Mesendoderm (in vitro differentiated cells): ENCODE measurements around the gene RNF13.
"Not testable (repeated sequence)": the region's sequence is repeated elsewhere in the genome, so short reads cannot be mapped to it uniquely, and the experiment has no call there.

Source experiments
- DNase-seq: peaks from one replicate; pipeline ENCODE4 v3.0.0; 2013
- H2AK5ac ChIP-seq: 2 replicates; pipeline ENCODE4 v1.6.1; 2013; ENCODE audit warnings: low read length, inconsistent platforms
- H2BK120ac ChIP-seq: 2 replicates; pipeline ENCODE4 v1.6.1; 2013; ENCODE audit warnings: low read depth, mild to moderate bottlenecking, low read length, moderate library complexity, mixed read lengths
- H2BK15ac ChIP-seq: replicated peaks from 2 replicates; pipeline ENCODE4 v1.6.1; 2013; ENCODE audit warnings: low read depth, mild to moderate bottlenecking, moderate library complexity
- H2BK5ac ChIP-seq: 2 replicates; pipeline ENCODE4 v1.6.1; 2013; ENCODE audit warnings: low read length, inconsistent platforms
- H3K18ac ChIP-seq: 2 replicates; pipeline ENCODE4 v1.6.1; 2013; ENCODE audit warnings: mild to moderate bottlenecking, low read length, mixed read lengths
- H3K23ac ChIP-seq: one replicate; pipeline ENCODE4 v1.6.1; 2013; ENCODE audit warnings: low read length
- H3K27ac ChIP-seq: 2 replicates; pipeline ENCODE4 v1.5.1; 2013; ENCODE audit warnings: low read depth, mild to moderate bottlenecking, inconsistent platforms, low read length, moderate library complexity
- H3K27me3 ChIP-seq: 2 replicates; pipeline ENCODE4 v1.6.1; 2013; ENCODE audit warnings: low read length, control low read depth, mild to moderate bottlenecking, inconsistent platforms; ENCODE audit not compliant: insufficient read depth, poor library complexity
- H3K36me3 ChIP-seq: 2 replicates; pipeline ENCODE4 v1.6.1; 2013; ENCODE audit warnings: low read length, inconsistent platforms; ENCODE audit not compliant: control insufficient read depth, insufficient read depth
- H3K4ac ChIP-seq: one replicate; pipeline ENCODE4 v1.6.1; 2013; ENCODE audit warnings: low read depth, mild to moderate bottlenecking, low read length, moderate library complexity
- H3K4me1 ChIP-seq: 2 replicates; pipeline ENCODE4 v1.6.1; 2013; ENCODE audit warnings: low read depth, low read length, inconsistent platforms; ENCODE audit not compliant: control insufficient read depth
- H3K4me2 ChIP-seq: 2 replicates; pipeline ENCODE4 v1.6.1; 2013; ENCODE audit warnings: low read length
- H3K4me3 ChIP-seq: 2 replicates; pipeline ENCODE4 v1.5.1; 2013; ENCODE audit warnings: mild to moderate bottlenecking, low read length
- H3K56ac ChIP-seq: one replicate; pipeline ENCODE4 v1.6.1; 2013; ENCODE audit warnings: low read length
- H3K79me1 ChIP-seq: 2 replicates; pipeline ENCODE4 v1.6.1; 2013; ENCODE audit warnings: low read length, inconsistent platforms
- H3K79me2 ChIP-seq: 2 replicates; pipeline ENCODE4 v1.6.1; 2013; ENCODE audit warnings: mild to moderate bottlenecking, low read length; ENCODE audit not compliant: control insufficient read depth, insufficient read depth
- H3K9ac ChIP-seq: 2 replicates; pipeline ENCODE4 v1.6.1; 2013; ENCODE audit warnings: low read length, inconsistent platforms
- H4K5ac ChIP-seq: one replicate; pipeline ENCODE4 v1.6.1; 2013; ENCODE audit warnings: low read length
- H4K8ac ChIP-seq: one replicate; pipeline ENCODE4 v1.6.1; 2013; ENCODE audit warnings: low read depth, mild to moderate bottlenecking, control low read depth, low read length, moderate library complexity
- WGBS: extraction: QIAGEN DNeasy Blood & Tissue Kit; methylation state at CpG from one replicate; pipeline ENCODE4 v1.1.7; 2013; ENCODE audit warnings: low lambda C conversion rate, missing lambda C conversion rate; ENCODE audit not compliant: insufficient coverage; ENCODE audit errors: extremely low coverage; 5-methylcytosine and 5-hydroxymethylcytosine counted together

RNF13 gene

GRCh38 chr3:149877668-149878067, 64.7 kb downstream of the RNF13 start:
- H3K4me2 ChIP-seq, result no peak overlapping the region
- H3K18ac ChIP-seq, result no peak overlapping the region
- no peak overlapping the region for H2BK120ac ChIP-seq
- no peak overlapping the region for H3K9ac ChIP-seq
- H3K27me3 ChIP-seq, result no peaks in the 10 kb centered on the region
- H2AK5ac ChIP-seq, result no peak overlapping the region
- no CpG with 5 or more reads among the region's 1 CpG for WGBS
- H3K4me1 ChIP-seq, result no peaks in the 10 kb centered on the region
- H2BK15ac ChIP-seq, result no peak overlapping the region
- H3K79me1 ChIP-seq, result no peaks in the 10 kb centered on the region
- no peaks in the 10 kb centered on the region for H3K79me2 ChIP-seq
- no peak overlapping the region for H3K27ac ChIP-seq
- H3K4ac ChIP-seq, result no peak overlapping the region
- no peak overlapping the region for H4K5ac ChIP-seq
- no peaks in the 10 kb centered on the region for H3K36me3 ChIP-seq
- no peak overlapping the region for H3K23ac ChIP-seq
- no peak overlapping the region for H4K8ac ChIP-seq
- H2BK5ac ChIP-seq, result no peak overlapping the region
- no peak overlapping the region for H3K56ac ChIP-seq
- no peak overlapping the region for H3K4me3 ChIP-seq
- DNase-seq, result no peak

- Histone ChIP-seq H3K56ac (no peak overlapping the region), H4K5ac (no peak overlapping the region), H4K8ac (no peak overlapping the region), H2BK5ac (no peak overlapping the region), H2BK120ac (no peak overlapping the region), H3K79me1 (no peaks in the 10 kb centered on the region), H2BK15ac (no peak overlapping the region), H3K79me2 (no peaks in the 10 kb centered on the region), H3K18ac (no peak overlapping the region), H3K4me1 (no peaks in the 10 kb centered on the region), H3K9ac (no peak overlapping the region), H3K36me3 (no peaks in the 10 kb centered on the region), H3K4ac (no peak overlapping the region), H2AK5ac (no peak overlapping the region), H3K27ac (no peak overlapping the region), H3K4me2 (no peak overlapping the region), H3K4me3 (no peak overlapping the region), H3K23ac (no peak overlapping the region), H3K27me3 (no peaks in the 10 kb centered on the region)
- DNase-seq, result peak; percentile 75
- no CpG with 5 or more reads among the region's 2 CpGs for WGBS
Measured at GRCh38 chr3:149879872-149880271, 66.9 kb downstream of the RNF13 start.

GRCh38 chr3:149881879-149882278, 68.9 kb downstream of the RNF13 start:
- no peak for DNase-seq
- Histone ChIP-seq H3K56ac (no peak overlapping the region), H2BK15ac (no peak overlapping the region), H4K5ac (no peak overlapping the region), H2BK120ac (no peak overlapping the region), H3K9ac (no peak overlapping the region), H2AK5ac (no peak overlapping the region), H3K4me1 (no peaks in the 10 kb centered on the region), H3K4me3 (no peak overlapping the region), H3K79me2 (no peaks in the 10 kb centered on the region), H3K36me3 (no peaks in the 10 kb centered on the region), H3K18ac (no peak overlapping the region), H3K4ac (no peak overlapping the region), H3K27ac (no peak overlapping the region), H3K23ac (no peak overlapping the region), H3K4me2 (no peak overlapping the region), H3K27me3 (no peaks in the 10 kb centered on the region), H2BK5ac (no peak overlapping the region), H4K8ac (no peak overlapping the region), H3K79me1 (no peaks in the 10 kb centered on the region)
- no CpG with 5 or more reads among the region's 4 CpGs for WGBS

GRCh38 chr3:149883134-149883533, 70.1 kb downstream of the RNF13 start:
- Histone ChIP-seq H3K79me1 (no peaks in the 10 kb centered on the region), H4K5ac (no peak overlapping the region), H2AK5ac (no peak overlapping the region), H3K79me2 (no peaks in the 10 kb centered on the region), H3K4me1 (no peaks in the 10 kb centered on the region), H3K4ac (no peak overlapping the region), H3K36me3 (no peaks in the 10 kb centered on the region), H3K9ac (no peak overlapping the region), H3K56ac (no peak overlapping the region), H3K27me3 (no peaks in the 10 kb centered on the region), H2BK120ac (no peak overlapping the region), H4K8ac (no peak overlapping the region), H3K27ac (no peak overlapping the region), H3K4me3 (no peak overlapping the region), H3K4me2 (no peak overlapping the region), H3K18ac (no peak overlapping the region), H2BK5ac (no peak overlapping the region), H2BK15ac (no peak overlapping the region), H3K23ac (no peak overlapping the region)
- WGBS, result no CpG with 5 or more reads among the region's 1 CpG
- no peak for DNase-seq

- not testable (repeated sequence) for H4K8ac ChIP-seq, H3K79me2 ChIP-seq
- WGBS, result no CpG with 5 or more reads among the region's 5 CpGs
Measured at GRCh38 chr3:149883860-149884259, 70.8 kb downstream of the RNF13 start.

GRCh38 chr3:149884848-149885247, 71.8 kb downstream of the RNF13 start:
- not testable (repeated sequence) for H2BK15ac ChIP-seq, H3K18ac ChIP-seq, H2BK120ac ChIP-seq, H4K8ac ChIP-seq, H3K27me3 ChIP-seq, H4K5ac ChIP-seq, DNase-seq, H3K56ac ChIP-seq, H3K23ac ChIP-seq, H2BK5ac ChIP-seq, H3K4me3 ChIP-seq, H2AK5ac ChIP-seq, H3K4me1 ChIP-seq, H3K79me1 ChIP-seq, H3K4me2 ChIP-seq, H3K79me2 ChIP-seq, H3K27ac ChIP-seq, H3K36me3 ChIP-seq, H3K4ac ChIP-seq, H3K9ac ChIP-seq

More at GRCh38 chr3:149883860-149884259, 70.8 kb downstream of the RNF13 start:
- not testable (repeated sequence) for H3K23ac ChIP-seq, H3K4me1 ChIP-seq, H2BK5ac ChIP-seq, H3K27me3 ChIP-seq, H3K4ac ChIP-seq, H3K36me3 ChIP-seq, DNase-seq, H3K56ac ChIP-seq, H3K79me1 ChIP-seq, H3K4me2 ChIP-seq, H2BK15ac ChIP-seq, H2AK5ac ChIP-seq, H3K4me3 ChIP-seq, H4K5ac ChIP-seq, H3K9ac ChIP-seq, H3K27ac ChIP-seq, H2BK120ac ChIP-seq, H3K18ac ChIP-seq
